Upper lobe of right lung (tissue), 1 donor: ENCODE data around the gene RPL15. TPM values are rescaled to one million over a fixed set of nuclear protein-coding genes. Genes with fewer than 3 reads are reported as not detected.
"Not testable (repeated sequence)": the region's sequence is repeated elsewhere in the genome, so short reads cannot be mapped to it uniquely, and the experiment has no call there.

Experiments
- ATAC-seq: fragments of 200-7000 bp; cut with Tn5 transposase; one replicate; pipeline ENCODE4 v1.9.1; 2020; ENCODE audit warnings: mild to moderate bottlenecking, moderate library complexity
- DNase-seq: peaks from one replicate; pipeline ENCODE4 v3.0.0-alpha.2; 2020
- H3K27ac ChIP-seq: fragments of 200-600 bp; one replicate; pipeline ENCODE4 v1.8.0; 2022
- H3K27me3 ChIP-seq: fragments of 200-600 bp; one replicate; pipeline ENCODE4 v1.8.0; 2022; ENCODE audit warnings: mild to moderate bottlenecking
- H3K36me3 ChIP-seq: fragments of 200-600 bp; one replicate; pipeline ENCODE4 v1.8.0; 2022
- H3K4me1 ChIP-seq: fragments of 200-600 bp; one replicate; pipeline ENCODE4 v1.8.0; 2022
- H3K4me3 ChIP-seq: fragments of 200-600 bp; one replicate; pipeline ENCODE4 v1.8.0; 2022; ENCODE audit warnings: mild to moderate bottlenecking
- H3K9me3 ChIP-seq: fragments of 200-600 bp; one replicate; pipeline ENCODE4 v1.8.0; 2022
- intact Hi-C: fragments of 100-400 bp; cut with DNase I; formaldehyde crosslinking; loops from one replicate; pipeline ENCODE4 v1.11.0; 2022
- long read RNA-seq: library from polyadenylated mRNA; unstranded; transcript quantifications from one replicate; pipeline ENCODE4 v2.0.0, GENCODE V29; 2021
- total RNA-seq: library from RNA; stranded (reverse); fragmentation: NEBNext Ultra II Directional; extraction: Animal tissue kit (Norgen Biotek cat#: 25700); gene quantifications from one replicate; pipeline ENCODE4 v1.2.1, GENCODE V29; 2021
- TF ChIP-seq, protein P1 (sequence below): fragments of 200-600 bp; IDR thresholded peaks from one replicate; pipeline ENCODE4 v1.8.0; 2022; ENCODE audit warnings: antibody characterized with exemption
- donor health status: DM: no; HTN: yes; CAD: no; lungs with severe emphysema.

The RPL15 gene
- total RNA-seq: 1,404 TPM
- long read RNA-seq, transcript RPL15-202 (3 exons, 820 nt): minor isoform, 36 of 711 reads
- long read RNA-seq, transcript RPL15-201 (4 exons, 2,730 nt): major isoform, 606 of 711 reads
- long read RNA-seq, transcript RPL15-215 (4 exons, 824 nt): minor isoform, 6 of 711 reads
- long read RNA-seq, transcript RPL15-208 (4 exons, 1,063 nt): minor isoform, 37 of 711 reads
- long read RNA-seq, partial matches to known transcripts: 1 of 711 reads
- long read RNA-seq, other reads (novel, unspliced or antisense): 19 of 711 reads

GRCh38 chr3:23916886-23917678 lies at the start of gene RPL15, which contains the start of gene NKIRAS1:
Gene RPL15, plus strand, starts transcription at chr3:23917132. Its CDS starts 728 bp downstream, at chr3:23917860.
Gene NKIRAS1, minus strand, starts transcription at chr3:23916990. Its CDS starts 6,086 bp downstream, at chr3:23910904.
- Histone ChIP-seq H3K27ac (peak within 1 kb of the TSS; percentile 93), H3K36me3 (peaks cover 40% of the 10 kb centered on the region), H3K4me3 (peak within 1 kb of the TSS; percentile 94), H3K27me3 (no peaks in the 10 kb centered on the region), H3K4me1 (peaks cover 31% of the 10 kb centered on the region), H3K9me3 (no peaks in the 10 kb centered on the region)
- intact Hi-C loops: no loop called here
- DNase-seq (peak; percentile 98), ATAC-seq (peak; percentile 99)
- TF ChIP-seq, protein P1, sequence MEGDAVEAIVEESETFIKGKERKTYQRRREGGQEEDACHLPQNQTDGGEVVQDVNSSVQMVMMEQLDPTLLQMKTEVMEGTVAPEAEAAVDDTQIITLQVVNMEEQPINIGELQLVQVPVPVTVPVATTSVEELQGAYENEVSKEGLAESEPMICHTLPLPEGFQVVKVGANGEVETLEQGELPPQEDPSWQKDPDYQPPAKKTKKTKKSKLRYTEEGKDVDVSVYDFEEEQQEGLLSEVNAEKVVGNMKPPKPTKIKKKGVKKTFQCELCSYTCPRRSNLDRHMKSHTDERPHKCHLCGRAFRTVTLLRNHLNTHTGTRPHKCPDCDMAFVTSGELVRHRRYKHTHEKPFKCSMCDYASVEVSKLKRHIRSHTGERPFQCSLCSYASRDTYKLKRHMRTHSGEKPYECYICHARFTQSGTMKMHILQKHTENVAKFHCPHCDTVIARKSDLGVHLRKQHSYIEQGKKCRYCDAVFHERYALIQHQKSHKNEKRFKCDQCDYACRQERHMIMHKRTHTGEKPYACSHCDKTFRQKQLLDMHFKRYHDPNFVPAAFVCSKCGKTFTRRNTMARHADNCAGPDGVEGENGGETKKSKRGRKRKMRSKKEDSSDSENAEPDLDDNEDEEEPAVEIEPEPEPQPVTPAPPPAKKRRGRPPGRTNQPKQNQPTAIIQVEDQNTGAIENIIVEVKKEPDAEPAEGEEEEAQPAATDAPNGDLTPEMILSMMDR: peak; percentile 61

- no peak for ATAC-seq
- Histone ChIP-seq H3K27me3 (no peaks in the 10 kb centered on the region), H3K27ac (no peak overlapping the region), H3K9me3 (no peaks in the 10 kb centered on the region), H3K4me3 (no peak overlapping the region), H3K36me3 (no peaks in the 10 kb centered on the region), H3K4me1 (peaks cover 24% of the 10 kb centered on the region)
- DNase-seq: no peak
- intact Hi-C loops: no loop called here
- TF ChIP-seq, protein P1: no peak
Observed at GRCh38 chr3:23867400-23867799, 49.5 kb upstream of the RPL15 start.

- no peaks in the 10 kb centered on the region for H3K27me3 ChIP-seq
- no peak for ATAC-seq
- DNase-seq: no peak
- H3K4me3 ChIP-seq: no peak overlapping the region
- no peaks in the 10 kb centered on the region for H3K9me3 ChIP-seq
- peaks cover 24% of the 10 kb centered on the region for H3K4me1 ChIP-seq
- intact Hi-C loops: no loop called here
- no peak overlapping the region for H3K27ac ChIP-seq
- no peaks in the 10 kb centered on the region for H3K36me3 ChIP-seq
- TF ChIP-seq, protein P1: no peak
Observed at GRCh38 chr3:23867838-23868237, 49.1 kb upstream of the RPL15 start.

DNA sequence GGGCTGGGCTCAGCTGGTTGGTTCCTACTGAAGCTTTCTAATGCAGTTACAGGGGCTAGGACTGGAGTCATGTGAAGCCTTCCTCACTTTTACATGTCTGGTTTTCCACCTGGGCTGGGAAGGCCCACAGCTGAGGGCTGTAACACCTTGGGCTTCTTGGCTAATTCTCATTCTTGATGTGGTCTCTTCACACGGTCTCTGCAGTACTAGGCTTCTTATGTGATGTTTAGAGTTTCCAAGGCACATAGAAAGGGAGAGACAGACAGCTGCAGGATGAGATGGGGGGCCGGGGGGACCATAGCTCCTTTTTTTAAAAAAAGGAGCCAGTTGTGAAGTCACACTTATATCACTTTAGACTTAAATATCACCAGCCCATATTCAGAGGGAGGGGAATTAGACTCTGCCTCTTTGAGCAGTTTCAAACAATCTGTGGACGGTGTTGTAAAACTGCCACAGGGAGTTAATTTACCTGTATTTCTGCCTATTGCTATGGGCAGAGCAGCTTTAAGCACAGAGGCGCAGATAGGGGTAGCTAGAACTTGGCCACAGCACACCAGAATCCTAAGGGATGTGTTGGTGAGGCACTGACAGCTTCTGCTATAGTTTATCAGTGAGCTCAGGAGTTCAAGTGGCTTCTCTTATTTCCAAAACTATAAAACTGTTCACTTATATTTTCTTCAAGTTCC lies 46.8 kb upstream of the RPL15 start:
- no peaks in the 10 kb centered on the region for H3K9me3 ChIP-seq
- H3K4me3 ChIP-seq: no peak overlapping the region
- ATAC-seq (no peak), DNase-seq (no peak)
- intact Hi-C loops: loop anchor here (5.0 kb wide), 1 partner anchor 563 kb away; no protein-coding TSS in a partner anchor
- H3K27me3 ChIP-seq: no peaks in the 10 kb centered on the region
- peaks cover 15% of the 10 kb centered on the region for H3K4me1 ChIP-seq
- TF ChIP-seq, protein P1: no peak
- H3K27ac ChIP-seq: no peak overlapping the region
- no peaks in the 10 kb centered on the region for H3K36me3 ChIP-seq

DNA sequence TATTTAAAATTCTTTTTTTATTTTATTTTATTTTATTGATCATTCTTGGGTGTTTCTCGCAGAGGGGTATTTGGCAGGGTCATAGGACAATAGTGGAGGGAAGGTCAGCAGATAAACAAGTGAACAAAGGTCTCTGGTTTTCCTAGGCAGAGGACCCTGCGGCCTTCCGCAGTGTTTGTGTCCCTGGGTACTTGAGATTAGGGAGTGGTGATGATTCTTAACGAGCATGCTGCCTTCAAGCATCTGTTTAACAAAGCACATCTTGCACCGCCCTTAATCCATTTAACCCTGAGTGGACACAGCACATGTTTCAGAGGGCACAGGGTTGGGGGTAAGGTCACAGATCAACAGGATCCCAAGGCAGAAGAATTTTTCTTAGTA lies 46.3 kb upstream of the RPL15 start:
- H3K9me3 ChIP-seq: not testable (repeated sequence)

GRCh38 chr3:23871361-23871760 lies 45.6 kb upstream of the RPL15 start:
- intact Hi-C loops: loop anchor here (5.0 kb wide), 1 partner anchor 564 kb away; no protein-coding TSS in a partner anchor
- H3K27ac ChIP-seq, H3K4me1 ChIP-seq, H3K9me3 ChIP-seq, H3K36me3 ChIP-seq, DNase-seq, ATAC-seq, H3K27me3 ChIP-seq, H3K4me3 ChIP-seq: not testable (repeated sequence)

More for the DNA sequence above, 46.3 kb upstream of the RPL15 start:
- intact Hi-C loops: loop anchor here (5.0 kb wide), 1 partner anchor 563 kb away; no protein-coding TSS in a partner anchor
- not testable (repeated sequence) for ATAC-seq, H3K27ac ChIP-seq, H3K36me3 ChIP-seq, H3K27me3 ChIP-seq, DNase-seq, H3K4me3 ChIP-seq
- H3K4me1 ChIP-seq: peaks cover 15% of the 10 kb centered on the region
